Measurements from ENCODE around the gene CYP19A1.

The CYP19A1 gene

GRCh38 chr15:51338496-51338895 lies at the start of gene CYP19A1:
CYP19A1 (minus strand) TSS chr15:51338596; CDS start chr15:51242912, 95,684 bp downstream.
- no peak for DNase-seq (ENCODE audit: low read depth)

GRCh38 chr15:51387699-51388041 lies 49.3 kb upstream of the CYP19A1 start:
- DNase-seq (ENCODE audit: low read depth): no peak

GRCh38 chr15:51386960-51387698 lies 48.7 kb upstream of the CYP19A1 start:
- DNase-seq (ENCODE audit: low read depth): no peak

- no peak for DNase-seq (ENCODE audit: low read depth)
Observed at GRCh38 chr15:51386486-51386885, 48.1 kb upstream of the CYP19A1 start.

GRCh38 chr15:51386029-51386428 lies 47.6 kb upstream of the CYP19A1 start:
- DNase-seq (ENCODE audit: low read depth): no peak

GRCh38 chr15:51382787-51383186 lies 44.4 kb upstream of the CYP19A1 start:
- DNase-seq (ENCODE audit: low read depth): no peak

GRCh38 chr15:51380999-51381806 lies 42.8 kb upstream of the CYP19A1 start:
- no peak for DNase-seq (ENCODE audit: low read depth)

- DNase-seq (ENCODE audit: low read depth): no peak
Observed at GRCh38 chr15:51379390-51379789, 41.0 kb upstream of the CYP19A1 start.

GRCh38 chr15:51378406-51378805 lies 40.0 kb upstream of the CYP19A1 start:
- no peak for DNase-seq (ENCODE audit: low read depth)

GRCh38 chr15:51377038-51377786 lies 38.8 kb upstream of the CYP19A1 start:
- no peak for DNase-seq (ENCODE audit: low read depth)

GRCh38 chr15:51375966-51376640 lies 37.7 kb upstream of the CYP19A1 start:
- no peak for DNase-seq (ENCODE audit: low read depth)

GRCh38 chr15:51374131-51374530 lies 35.7 kb upstream of the CYP19A1 start:
- DNase-seq (ENCODE audit: low read depth): no peak

- DNase-seq (ENCODE audit: low read depth): no peak
Observed at GRCh38 chr15:51371266-51371665, 32.9 kb upstream of the CYP19A1 start.

GRCh38 chr15:51369451-51369761 lies 31.0 kb upstream of the CYP19A1 start:
- DNase-seq (ENCODE audit: low read depth): no peak

GRCh38 chr15:51368751-51369450 lies 30.5 kb upstream of the CYP19A1 start:
- DNase-seq (ENCODE audit: low read depth): no peak

GRCh38 chr15:51368307-51368706 lies 29.9 kb upstream of the CYP19A1 start:
- DNase-seq (ENCODE audit: low read depth): no peak

GRCh38 chr15:51367322-51367976 lies 29.1 kb upstream of the CYP19A1 start:
- no peak for DNase-seq (ENCODE audit: low read depth)

GRCh38 chr15:51366920-51367319 lies 28.5 kb upstream of the CYP19A1 start:
- DNase-seq (ENCODE audit: low read depth): no peak

GRCh38 chr15:51366071-51366470 lies 27.7 kb upstream of the CYP19A1 start:
- no peak for DNase-seq (ENCODE audit: low read depth)

GRCh38 chr15:51365417-51365816 lies 27.0 kb upstream of the CYP19A1 start:
- no peak for DNase-seq (ENCODE audit: low read depth)

GRCh38 chr15:51363383-51363782 lies 25.0 kb upstream of the CYP19A1 start:
- DNase-seq (ENCODE audit: low read depth): no peak

Data from stimulated activated CD8-positive, alpha-beta memory T cell treated with anti-CD3 and anti-CD28 coated beads, Interleukin-15, amount 100 ng/mL, for 1 hour (primary cell).